EL (cell line): ENCODE results near the gene ARHGAP24.
A peak's percentile ranks its signal among the peaks of the same experiment; 100 is the strongest.

ENCODE experiments used
- DNase-seq: peaks from one replicate; pipeline ENCODE4 v3.0.0-alpha.2; 2016

Gene ARHGAP24

DNA sequence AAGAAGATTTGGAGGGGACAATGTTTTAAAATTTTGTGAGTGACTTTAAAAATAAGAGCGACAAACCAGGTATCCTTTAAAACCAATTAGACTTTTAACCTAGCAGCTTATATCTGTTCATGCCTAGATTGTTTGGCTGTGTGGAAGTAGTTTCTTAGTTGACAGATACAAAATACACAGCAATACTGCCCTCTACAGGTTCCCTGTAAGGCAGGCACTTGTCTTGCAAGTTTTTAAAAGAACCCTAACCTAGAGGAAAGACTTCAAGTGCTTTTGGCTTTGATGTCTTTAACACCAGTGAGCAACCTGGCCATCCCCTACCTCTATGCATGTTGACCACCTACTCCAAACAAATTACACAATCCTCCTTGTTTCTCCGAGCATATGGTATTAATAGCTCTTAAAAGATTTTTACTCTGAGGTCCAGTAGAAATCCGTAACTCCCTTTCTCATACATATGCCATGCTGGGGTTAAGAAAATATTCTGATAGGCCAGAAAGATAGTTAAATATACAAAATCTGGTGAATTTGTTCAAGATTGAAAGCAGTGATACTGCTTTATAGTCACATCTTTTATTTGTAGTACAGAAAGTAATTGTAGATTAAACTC lies 273.0 kb downstream of the ARHGAP24 start:
- peak; percentile 66 for DNase-seq

DNA sequence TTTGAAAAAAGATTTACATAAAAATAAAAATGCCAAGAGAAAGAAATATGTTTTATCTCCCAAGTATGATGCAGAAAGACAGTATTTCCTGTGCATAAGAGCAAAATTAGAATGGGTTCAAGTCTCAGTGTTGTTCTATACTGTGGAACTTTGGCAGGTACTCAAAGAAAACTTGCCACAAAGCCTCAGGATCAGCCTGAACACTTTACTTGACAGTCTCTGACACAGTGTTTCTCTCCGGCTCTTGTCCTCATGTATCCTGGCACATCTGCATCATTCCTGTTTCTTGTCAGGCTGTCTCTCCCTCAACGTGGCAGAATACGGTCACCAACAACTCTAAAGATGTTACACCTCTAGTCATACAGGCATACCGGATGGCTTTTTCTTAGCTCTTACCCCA lies 273.7 kb downstream of the ARHGAP24 start:
- DNase-seq = no peak

DNA sequence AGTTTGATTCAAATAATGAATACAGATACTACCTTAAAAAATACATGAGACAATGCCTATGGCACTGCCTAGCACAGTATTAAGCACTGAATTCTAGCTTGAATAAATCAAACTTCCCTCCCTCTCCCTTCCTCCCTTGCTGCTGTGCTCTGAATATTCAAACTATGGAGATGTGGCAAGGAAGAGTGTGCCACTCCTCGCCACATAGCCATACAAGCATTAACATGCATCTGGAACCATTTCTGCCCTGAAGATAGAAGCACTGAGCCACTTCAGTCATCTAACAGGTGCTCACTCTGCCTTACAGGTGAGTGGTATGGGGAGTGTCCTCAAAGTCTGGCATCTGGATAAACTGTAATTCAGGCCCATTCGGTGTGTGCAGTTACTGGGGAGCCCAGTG lies 276.9 kb downstream of the ARHGAP24 start:
- no peak for DNase-seq

DNA sequence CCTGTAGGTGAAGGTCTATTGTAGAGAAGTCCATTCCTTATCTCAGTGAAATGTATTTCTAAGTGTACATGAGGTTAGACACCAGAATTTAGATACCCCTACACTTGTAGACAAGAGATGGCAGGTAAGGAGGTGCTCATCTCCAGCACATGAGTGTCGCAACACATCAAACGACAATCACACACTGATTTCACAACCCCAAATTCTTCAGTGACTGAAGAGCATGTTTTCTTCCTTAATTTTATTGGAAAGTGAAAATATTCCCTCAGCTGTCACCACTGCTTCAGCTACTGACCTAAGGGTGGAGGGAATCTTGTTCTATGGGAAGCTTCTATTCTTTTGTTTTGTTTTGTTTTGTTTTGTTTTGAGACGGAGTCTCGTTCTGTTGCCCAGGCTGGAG lies 280.3 kb downstream of the ARHGAP24 start:
- DNase-seq = no peak

DNA sequence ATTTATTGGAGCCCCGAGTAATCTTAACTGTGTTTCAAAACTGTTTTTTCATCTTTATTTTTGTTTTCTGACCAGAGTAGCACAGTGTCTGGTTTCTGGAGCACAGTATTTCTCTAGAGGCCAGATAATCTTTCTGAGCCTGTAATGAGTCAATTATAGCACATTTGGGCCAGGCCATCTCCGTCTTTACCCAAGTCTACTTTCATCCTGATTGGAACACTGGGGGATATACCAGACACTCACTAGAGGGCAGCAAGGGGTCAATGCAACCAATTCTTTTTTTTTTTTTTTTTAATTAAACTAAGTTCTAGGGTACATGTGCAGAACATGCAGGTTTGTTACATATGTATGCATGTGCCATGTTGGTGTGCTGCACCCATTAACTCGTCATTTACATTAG lies 282.0 kb downstream of the ARHGAP24 start:
- DNase-seq = peak; percentile 47

DNA sequence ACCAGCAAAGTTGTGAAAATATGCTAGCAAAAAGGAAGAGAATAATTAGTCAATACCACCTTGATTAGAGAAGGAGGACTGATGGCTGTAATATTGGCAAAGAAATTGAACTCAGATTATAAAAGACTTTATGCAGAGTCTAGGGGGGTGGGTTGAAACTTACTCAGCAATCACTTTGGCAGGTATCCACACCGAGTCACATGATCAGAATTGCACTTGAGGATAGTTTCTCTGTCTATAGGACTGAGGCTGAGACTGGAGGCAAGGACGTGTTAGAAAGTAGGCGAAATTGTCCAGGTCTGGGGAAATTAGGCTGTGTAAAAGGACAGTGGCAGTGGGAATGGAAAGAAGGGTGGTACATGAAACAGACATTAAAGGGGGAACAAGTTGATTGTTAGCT lies 284.4 kb downstream of the ARHGAP24 start:
- DNase-seq = no peak

DNA sequence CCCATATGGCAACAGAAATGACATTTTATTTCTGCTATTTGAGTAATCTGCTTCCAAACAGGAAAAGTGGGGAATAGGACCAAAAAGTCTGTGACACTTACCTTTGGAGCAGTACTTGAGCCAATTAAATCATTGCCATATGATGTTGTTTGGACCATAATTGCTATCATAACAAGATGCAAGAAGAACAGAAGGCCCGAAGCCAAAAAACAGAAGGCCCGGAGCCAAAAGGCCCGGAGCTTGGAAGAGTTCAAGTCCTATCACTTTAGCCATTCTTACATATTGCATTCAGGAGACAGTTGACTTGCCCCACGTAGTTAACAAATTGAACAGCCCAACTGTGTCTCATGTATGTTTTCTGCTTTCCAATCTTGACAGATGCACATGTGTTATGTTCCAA lies 285.6 kb downstream of the ARHGAP24 start:
- DNase-seq = no peak

DNA sequence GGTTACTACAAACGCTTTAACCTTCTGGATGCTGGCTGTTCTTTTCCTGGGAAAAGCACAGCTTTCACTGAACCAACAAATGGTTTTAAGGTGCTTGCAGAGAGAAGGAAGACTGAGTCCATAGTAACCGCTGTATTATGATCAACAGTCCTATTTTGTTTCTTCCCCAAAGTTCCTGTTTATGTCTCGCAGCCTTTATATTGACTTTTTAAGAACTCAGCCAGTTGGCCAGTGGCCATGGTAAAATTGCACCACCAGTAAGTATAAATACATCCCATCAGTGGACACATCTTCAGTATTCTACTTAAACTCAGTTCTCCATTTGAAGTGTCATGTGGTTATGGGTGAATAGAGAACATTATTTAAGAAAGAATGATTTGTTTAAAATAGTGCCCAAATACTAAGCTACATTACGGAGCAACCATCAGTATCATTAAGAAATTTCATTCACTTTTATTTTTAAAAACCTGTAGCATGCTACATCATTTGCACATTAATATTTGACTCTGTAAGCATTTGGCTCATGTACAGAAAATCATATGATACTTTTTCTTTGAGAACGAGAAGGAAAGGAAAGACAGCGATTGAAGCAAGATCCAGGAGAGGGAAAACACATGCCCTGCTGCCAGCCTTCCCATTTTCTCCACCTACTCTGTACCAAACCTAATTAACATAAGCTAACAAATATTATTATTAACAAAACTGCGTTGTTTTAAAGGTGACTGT lies 287.0 kb downstream of the ARHGAP24 start:
- no peak for DNase-seq

DNA sequence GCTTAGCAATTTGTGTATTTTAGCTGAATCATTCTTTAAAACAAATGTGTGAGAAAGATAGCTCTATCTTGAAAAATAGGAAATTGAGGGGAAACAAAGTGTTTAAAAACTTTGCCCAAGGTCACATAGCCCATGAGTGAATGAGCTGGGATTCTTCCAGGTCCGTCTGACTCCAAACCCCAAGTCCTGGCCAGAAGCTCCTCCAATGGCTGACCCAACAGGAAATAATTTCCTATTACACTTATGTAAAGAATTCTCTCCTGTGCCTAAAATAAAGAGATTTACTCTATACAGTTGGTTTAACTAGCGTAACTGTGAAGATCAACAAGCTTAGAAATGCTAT lies 287.6 kb downstream of the ARHGAP24 start:
- DNase-seq = peak; percentile 87

DNA sequence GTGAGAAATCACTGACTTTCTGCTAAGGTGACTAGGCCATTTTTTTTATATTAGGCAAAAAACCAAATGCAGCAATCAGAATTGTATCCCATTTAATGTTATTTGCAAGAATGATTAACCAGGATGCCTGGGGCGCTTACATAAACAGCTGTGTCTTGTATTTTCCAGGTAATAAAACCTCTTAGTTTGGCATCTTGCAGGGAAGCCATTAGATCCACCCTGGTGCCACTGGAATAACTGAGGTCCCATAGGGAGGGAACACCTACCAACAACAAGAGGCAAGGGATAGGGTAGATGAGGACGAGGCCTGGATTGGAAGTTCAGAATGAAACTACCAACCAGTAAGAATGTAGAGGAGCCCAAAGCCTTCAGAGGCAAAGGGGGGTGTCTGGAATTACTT lies 288.3 kb downstream of the ARHGAP24 start:
- DNase-seq = no peak

DNA sequence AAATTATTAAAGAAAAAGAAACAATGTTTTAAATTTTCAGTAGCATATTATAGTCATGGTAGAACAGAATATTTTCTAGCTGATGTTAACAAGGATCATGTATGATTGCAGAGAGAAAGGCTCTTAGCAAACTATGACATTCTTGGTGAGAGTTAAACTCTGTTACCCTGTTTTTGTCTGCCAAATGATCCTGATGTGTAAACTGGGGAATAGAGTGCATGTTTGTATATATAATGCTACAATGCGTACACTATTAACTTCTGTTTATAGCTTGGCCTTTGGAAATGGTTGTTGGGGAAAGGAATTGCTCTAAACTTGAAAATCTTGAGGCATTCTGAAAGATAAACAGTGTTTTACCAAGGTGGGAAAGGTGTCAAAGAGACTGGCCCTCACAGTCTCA lies 292.7 kb downstream of the ARHGAP24 start:
- DNase-seq = no peak

DNA sequence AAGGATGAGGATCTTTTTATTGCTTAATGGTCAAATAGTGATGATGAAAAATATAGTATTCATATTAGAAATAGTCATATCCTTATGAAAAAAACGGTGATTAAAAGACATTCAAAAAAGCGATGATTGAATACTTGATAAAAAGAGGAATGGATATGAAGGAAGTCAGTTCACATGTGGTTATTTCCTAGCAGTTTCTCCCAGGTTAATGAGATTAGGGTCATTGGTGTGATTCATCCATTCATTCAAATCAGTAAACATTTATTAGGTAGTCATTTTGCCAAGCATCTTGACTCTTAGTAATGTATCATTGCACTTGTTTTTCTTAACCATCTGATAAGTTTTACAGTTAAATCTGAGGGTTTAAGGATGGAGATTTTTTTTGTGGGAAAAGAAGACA lies 294.1 kb downstream of the ARHGAP24 start:
- DNase-seq = no peak

DNA sequence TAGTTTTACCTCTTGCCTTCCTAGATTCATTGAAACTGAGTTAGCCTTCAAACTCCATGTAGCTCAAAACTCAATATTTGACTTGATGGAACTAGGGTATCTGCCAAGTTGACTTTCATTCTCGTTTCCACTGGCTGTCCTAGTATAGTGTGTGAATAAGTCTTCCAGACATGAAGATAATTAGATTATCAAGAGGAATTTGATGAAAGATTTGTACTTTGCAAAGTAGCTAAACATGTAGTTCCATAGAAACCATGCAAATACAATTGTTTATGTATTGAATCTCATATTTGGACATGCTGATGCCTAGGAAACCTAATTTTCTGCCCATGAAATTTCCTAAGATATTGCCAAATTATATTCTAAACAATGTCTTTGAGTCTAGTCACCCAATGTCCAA lies 297.5 kb downstream of the ARHGAP24 start:
- DNase-seq = no peak

DNA sequence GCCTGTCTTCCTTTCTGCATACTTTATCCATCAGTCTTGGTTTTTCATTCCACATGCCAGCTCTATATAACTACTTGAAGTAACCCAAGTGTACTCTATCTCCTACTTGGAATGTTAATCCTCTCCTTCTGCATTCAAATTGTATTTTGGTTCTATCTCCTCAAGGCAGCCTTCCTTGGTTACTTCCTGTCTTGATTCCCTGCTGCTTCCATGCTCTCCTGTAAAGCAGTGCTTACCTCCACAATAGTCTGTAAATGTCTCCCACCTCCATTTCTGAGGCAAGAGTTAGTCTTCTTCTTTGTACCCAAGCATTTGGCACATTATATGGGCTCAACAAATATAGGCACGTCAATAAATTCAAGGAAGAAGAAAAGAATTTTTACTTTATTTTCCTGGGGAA lies 298.4 kb downstream of the ARHGAP24 start:
- DNase-seq = no peak

DNA sequence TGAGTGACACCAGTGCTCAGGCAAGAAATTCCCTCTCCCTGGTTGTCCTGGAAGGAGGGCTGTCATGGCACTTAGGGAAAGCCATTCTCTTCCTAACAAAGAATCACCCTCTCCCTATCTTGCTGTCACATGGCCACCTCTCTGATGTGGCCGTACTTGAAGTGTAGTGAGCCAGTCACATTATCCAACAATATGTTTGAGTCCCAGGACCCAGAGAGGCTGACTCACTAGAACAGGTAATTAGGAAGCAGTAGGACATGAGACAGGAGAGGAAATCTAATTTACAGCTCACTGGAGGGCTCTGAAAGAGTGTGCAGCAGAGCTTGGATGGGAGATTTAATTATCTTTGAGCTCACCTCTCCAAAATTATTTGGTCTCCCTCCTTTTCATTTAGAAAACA lies 299.1 kb downstream of the ARHGAP24 start:
- DNase-seq = no peak

DNA sequence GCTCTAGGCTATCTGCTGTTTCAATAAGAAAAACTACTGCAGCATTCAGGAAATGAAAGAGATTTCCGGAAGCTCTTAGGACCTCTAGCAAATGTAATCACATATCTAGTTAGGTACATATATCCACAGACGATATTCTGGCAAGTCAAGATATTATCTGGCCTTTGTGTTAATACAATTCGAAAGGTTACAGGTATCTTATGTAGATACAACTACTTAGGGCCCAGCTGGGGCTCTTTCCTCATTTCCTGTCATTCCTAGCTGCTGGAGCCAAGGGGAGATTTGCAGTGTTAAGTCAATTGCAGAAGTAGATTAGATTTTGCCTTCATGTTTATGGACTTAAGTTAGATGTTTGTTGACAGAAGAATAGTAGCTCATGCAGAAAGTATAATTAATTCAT lies 299.5 kb downstream of the ARHGAP24 start:
- no peak for DNase-seq

DNA sequence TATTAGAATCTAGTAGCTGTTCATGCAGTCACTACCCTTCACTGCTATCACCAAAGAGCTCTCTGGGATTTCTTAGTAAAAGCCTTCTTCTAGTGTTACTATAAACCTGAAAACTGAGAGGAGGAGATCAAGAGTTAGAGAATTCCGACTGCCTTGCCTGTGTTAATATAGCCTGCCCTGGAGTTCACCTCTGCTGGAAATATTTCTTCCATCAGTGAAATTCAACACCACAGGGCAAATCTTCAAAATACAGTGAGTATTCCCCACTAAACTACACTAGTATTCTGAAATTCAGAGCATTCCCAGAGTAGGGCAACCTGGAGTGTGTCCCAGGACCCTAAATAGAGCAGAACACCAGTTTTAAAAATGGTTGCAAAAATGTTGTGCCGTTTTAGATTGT lies 301.1 kb downstream of the ARHGAP24 start:
- DNase-seq = no peak

DNA sequence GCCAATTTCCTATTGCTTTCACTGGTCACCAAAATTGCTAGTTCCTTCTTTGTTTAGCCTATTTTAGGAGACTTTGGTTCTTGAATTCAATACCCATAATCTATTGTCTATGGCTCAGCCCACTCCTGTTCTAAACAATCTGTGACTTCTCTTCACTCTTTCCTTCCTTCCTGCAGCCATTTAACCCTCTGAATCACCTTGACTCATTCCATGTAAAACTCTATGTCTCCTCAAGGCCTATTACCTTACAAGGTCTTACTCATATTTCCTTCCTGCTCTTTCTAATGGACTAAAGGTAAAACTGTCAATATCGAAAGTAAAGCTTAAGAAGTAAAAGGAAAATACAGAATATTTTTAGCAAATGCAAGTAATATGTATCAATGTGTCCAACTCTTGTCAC lies 301.6 kb downstream of the ARHGAP24 start:
- peak; percentile 44 for DNase-seq

DNA sequence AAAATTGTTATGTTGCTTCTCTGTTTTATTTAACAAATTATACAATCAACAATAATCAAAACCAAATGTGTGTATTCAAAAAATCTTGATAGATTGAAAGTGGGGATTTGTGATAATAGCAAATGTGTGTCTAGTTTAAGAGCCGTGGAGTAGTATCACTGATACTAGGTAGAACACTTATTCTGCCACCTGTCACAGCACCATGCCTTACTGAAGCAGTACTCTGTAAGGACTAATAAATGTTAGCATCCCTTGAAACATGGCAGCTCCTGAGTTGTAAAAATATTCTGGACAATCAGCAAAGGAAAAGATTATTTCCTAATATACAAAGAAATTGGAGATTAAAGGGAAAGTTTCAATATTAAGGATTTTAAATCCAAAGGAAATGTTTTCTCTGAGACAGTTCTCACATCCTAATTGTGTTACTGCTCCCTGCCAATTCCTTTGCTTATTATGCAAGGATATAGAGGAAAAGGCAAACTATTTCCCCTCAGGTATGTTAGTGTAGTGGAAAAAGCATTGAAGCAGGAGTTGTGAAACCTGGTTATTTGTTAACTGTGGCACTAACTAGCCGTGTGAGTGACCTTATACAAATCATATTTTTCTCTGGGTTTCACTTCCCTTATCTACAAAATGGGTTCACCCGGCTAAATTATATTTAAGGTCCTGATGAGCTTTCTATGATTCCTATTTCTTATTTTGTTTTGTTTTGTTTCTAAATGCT lies 303.1 kb downstream of the ARHGAP24 start:
- no peak for DNase-seq

DNA sequence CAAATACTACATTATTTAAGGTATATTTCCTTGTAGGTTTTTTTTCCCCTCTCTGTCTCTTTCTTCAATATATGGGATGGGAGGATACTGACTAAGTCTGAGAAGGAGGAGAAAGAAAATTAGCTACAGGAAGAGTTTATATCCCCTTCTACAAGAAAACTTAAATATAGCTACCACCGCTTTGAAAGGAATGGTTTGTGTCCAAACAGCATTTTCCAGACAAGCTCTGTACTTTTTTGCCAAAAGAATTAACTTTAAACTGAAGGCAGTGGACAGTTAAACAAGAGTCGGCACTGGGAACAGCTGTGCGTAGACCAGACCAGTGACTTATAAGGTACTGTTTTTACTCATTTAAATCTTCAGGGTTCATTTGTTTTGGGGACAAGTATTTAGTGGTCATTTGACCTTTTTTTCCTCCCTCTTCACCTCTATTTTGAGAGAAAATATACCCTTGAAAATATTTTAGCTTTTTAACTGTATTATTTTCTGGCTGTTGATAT lies 303.7 kb downstream of the ARHGAP24 start:
- peak; percentile 34 for DNase-seq

DNA sequence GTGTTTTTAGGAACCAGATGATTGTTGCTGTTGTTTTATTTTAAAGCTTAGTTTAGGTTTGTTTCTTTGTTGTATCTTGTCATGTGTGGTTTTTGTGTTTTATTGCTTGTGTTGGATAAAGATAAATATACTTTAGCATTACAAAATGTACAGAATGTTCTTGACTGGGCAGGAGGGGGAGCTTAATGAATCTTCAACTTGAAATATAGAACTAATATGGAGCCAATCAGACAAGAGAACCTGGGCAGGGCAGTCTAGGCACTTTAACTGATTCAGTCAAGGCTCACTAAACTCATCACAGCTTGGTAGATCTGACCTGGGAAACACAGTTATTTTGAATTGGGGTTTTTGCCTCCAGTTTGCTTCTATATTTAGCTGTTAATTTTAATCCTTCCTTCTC lies 304.2 kb downstream of the ARHGAP24 start:
- DNase-seq = peak; percentile 47

DNA sequence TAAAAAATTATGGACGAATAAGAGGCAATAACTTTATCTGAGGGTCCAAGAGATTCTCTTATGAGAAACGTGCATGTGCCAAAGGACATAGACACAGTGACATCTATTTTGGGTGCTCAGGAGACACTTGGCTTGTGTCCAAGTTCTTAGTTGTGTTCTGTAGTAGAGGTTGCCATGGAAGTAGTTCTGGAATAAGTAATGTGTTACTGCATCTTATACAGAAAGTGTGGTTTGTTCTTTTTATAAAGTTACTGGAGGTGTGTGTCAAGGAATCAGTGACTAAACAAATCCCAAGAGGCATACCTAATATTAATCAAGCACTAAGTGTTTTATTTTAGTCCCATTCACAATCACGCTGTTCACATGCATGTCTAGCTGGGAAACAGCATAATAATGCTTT lies 305.7 kb downstream of the ARHGAP24 start:
- no peak for DNase-seq

DNA sequence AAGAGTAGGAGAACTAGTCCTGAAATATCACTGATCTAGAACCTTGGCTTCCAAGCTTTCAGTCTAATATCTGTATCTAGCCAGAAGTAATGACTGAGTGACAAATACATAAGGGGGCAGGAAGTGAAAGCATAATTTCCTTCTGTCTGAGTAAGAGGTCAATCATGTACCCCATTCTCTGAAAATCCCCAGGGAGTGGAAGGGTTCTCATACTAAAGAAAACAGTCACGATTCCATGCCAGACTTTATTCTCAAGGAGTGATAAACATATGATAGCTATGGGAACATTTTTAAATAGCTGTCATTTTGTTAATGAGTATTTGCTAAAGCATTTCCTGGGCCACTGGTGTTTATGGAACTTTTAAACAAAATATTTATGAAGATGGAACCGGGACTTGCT lies 308.5 kb downstream of the ARHGAP24 start:
- peak; percentile 93 for DNase-seq

DNA sequence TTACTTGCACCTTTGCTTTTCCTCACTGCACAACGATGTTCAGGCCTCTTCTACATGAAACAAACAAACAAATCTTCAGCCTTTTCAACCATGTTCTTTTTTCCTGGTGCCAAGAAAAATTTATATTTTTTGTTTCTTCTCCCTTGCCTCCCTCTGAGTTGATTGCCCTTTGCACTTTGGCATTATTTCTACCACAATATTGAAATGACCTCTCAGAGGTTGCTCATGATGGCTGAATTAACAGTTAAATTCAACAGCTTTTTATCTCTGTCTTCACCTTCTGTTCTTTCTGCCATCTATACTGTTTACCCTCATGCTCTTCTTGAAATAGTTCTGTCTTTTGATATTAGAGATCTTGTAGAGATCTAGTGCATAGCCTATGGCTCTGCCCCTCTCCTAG lies 308.9 kb downstream of the ARHGAP24 start:
- no peak for DNase-seq
